HEK293 (cell line): ENCODE results near the gene PLEKHG1.

Experiments
- CTCF ChIA-PET: fragments of 350-600 bp; formaldehyde crosslinking; extraction: SDS; loops from one replicate; lab custom pipeline; 2021; ENCODE audit warnings: antibody characterized with exemption; lab: Yijun Ruan, JAX
- POLR2A ChIA-PET: fragments of 300-600 bp; formaldehyde crosslinking; extraction: SDS; loops from one replicate; lab custom pipeline; 2020; ENCODE audit warnings: antibody characterized with exemption, inconsistent platforms; lab: Yijun Ruan, JAX
- H3K27ac ChIP-seq: fragments of 200-500 bp; sonication (Bioruptor generic); 2 replicates; pipeline ENCODE4 v1.5.1; 2014; ENCODE audit warnings: low read depth, low read length, control low read depth, inconsistent platforms; ENCODE audit errors: extremely low read depth
- H3K36me3 ChIP-seq, 2 experiments: fragments of 200-500 bp in 1 of 2; sonication (Bioruptor generic) in 1 of 2; 1 replicate in 1 of 2; 2 replicates in 1 of 2; pipeline ENCODE4 v1.5.1; 2014 to 2017; ENCODE audit warnings: inconsistent platforms in 2 of 2, low read length in 2 of 2; ENCODE audit not compliant: control insufficient read depth in 2 of 2, insufficient read depth in 1 of 2
- H3K4me1 ChIP-seq: fragments of 200-500 bp; sonication (Bioruptor generic); 2 replicates; pipeline ENCODE4 v1.5.1; 2014; ENCODE audit warnings: mild to moderate bottlenecking, low read length, inconsistent platforms; ENCODE audit not compliant: control insufficient read depth, insufficient read depth
- H3K4me3 ChIP-seq: 2 replicates; pipeline ENCODE4 v1.5.1; 2011; ENCODE audit warnings: low read depth, mild to moderate bottlenecking, control low read depth, low read length, moderate library complexity
- H3K9me3 ChIP-seq: fragments of 200-500 bp; sonication (Bioruptor generic); 2 replicates; pipeline ENCODE4 v1.5.1; 2014; ENCODE audit warnings: low read depth, low read length, inconsistent platforms; ENCODE audit not compliant: control insufficient read depth, insufficient read depth
- MYNN ChIP-seq: fragments of 450-650 bp; formaldehyde crosslinking; IDR thresholded peaks from 2 replicates; pipeline ENCODE4 v1.5.1; 2016; ENCODE audit warnings: missing biosample characterization, missing genetic modification characterization, borderline replicate concordance
- REST ChIP-seq: fragments of 450-650 bp; formaldehyde crosslinking; IDR thresholded peaks from 2 replicates; pipeline ENCODE4 v1.5.1; 2016; ENCODE audit warnings: missing biosample characterization, missing genetic modification characterization
- TSHZ1 ChIP-seq: fragments of 450-650 bp; formaldehyde crosslinking; IDR thresholded peaks from 2 replicates; pipeline ENCODE4 v1.5.1; 2016; ENCODE audit warnings: missing biosample characterization, missing genetic modification characterization, borderline replicate concordance
- ZIC2 ChIP-seq: fragments of 450-650 bp; formaldehyde crosslinking; IDR thresholded peaks from 2 replicates; pipeline ENCODE4 v1.5.1; 2016; ENCODE audit warnings: missing biosample characterization, missing genetic modification characterization
- ZNF114 ChIP-seq: fragments of 450-650 bp; formaldehyde crosslinking; IDR thresholded peaks from 2 replicates; pipeline ENCODE4 v1.5.0; 2017; ENCODE audit warnings: missing biosample characterization, missing genetic modification characterization
- ZNF157 ChIP-seq: fragments of 450-650 bp; formaldehyde crosslinking; IDR thresholded peaks from 2 replicates; pipeline ENCODE4 v1.5.1; 2016; ENCODE audit warnings: missing biosample characterization, missing genetic modification characterization
- ZNF175 ChIP-seq: fragments of 450-650 bp; formaldehyde crosslinking; IDR thresholded peaks from 2 replicates; pipeline ENCODE4 v1.5.1; 2016; ENCODE audit warnings: missing biosample characterization, missing genetic modification characterization
- ZNF274 ChIP-seq, 2 experiments: fragments of 200-500 bp in 1 of 2; fragments of 450-650 bp in 1 of 2; sonication (Bioruptor generic) in 1 of 2; formaldehyde crosslinking in 1 of 2; IDR thresholded peaks; 2 replicates each; pipeline versions ENCODE4 v1.5.1 to v1.6.1; 2014 to 2016; ENCODE audit warnings: borderline replicate concordance in 1 of 2, inconsistent platforms in 1 of 2, low read length in 1 of 2, missing biosample characterization in 1 of 2, missing genetic modification characterization in 1 of 2
- ZNF280C ChIP-seq: fragments of 450-650 bp; formaldehyde crosslinking; IDR thresholded peaks from 2 replicates; pipeline ENCODE4 v1.5.1; 2016; ENCODE audit warnings: missing biosample characterization, missing genetic modification characterization
- ZNF501 ChIP-seq: fragments of 450-650 bp; formaldehyde crosslinking; IDR thresholded peaks from 2 replicates; pipeline ENCODE4 v1.5.1; 2016; ENCODE audit warnings: missing biosample characterization, missing genetic modification characterization
- ZNF580 ChIP-seq: fragments of 450-650 bp; formaldehyde crosslinking; IDR thresholded peaks from 2 replicates; pipeline ENCODE4 v1.5.1; 2016; ENCODE audit warnings: missing biosample characterization, missing genetic modification characterization
- ZNF585B ChIP-seq: fragments of 450-650 bp; formaldehyde crosslinking; IDR thresholded peaks from 2 replicates; pipeline ENCODE4 v1.5.1; 2016; ENCODE audit warnings: missing biosample characterization, missing genetic modification characterization
- ZNF76 ChIP-seq: fragments of 450-650 bp; formaldehyde crosslinking; IDR thresholded peaks from 2 replicates; pipeline ENCODE4; 2016; ENCODE audit warnings: low read depth, missing biosample characterization, missing genetic modification characterization, borderline replicate concordance
- ZNF768 ChIP-seq: fragments of 450-650 bp; formaldehyde crosslinking; IDR thresholded peaks from 2 replicates; pipeline ENCODE4 v1.5.1; 2018; ENCODE audit warnings: missing biosample characterization, mild to moderate bottlenecking, missing genetic modification characterization
- ZNF777 ChIP-seq: fragments of 450-650 bp; formaldehyde crosslinking; IDR thresholded peaks from 2 replicates; pipeline ENCODE4 v1.5.1; 2017; ENCODE audit warnings: missing biosample characterization, missing genetic modification characterization, borderline replicate concordance
- ZNF843 ChIP-seq: fragments of 450-650 bp; formaldehyde crosslinking; IDR thresholded peaks from 2 replicates; pipeline ENCODE4 v1.5.1; 2016; ENCODE audit warnings: missing biosample characterization, missing genetic modification characterization

Gene PLEKHG1

GRCh38 chr6:150631283-150631983 lies 31.7 kb downstream of the PLEKHG1 start (continued):
- TF ChIP-seq TSHZ1 (tag by site-specific recombination), result no peak

GRCh38 chr6:150631984-150632642 lies 32.4 kb downstream of the PLEKHG1 start:
- Histone ChIP-seq H3K36me3 (no peaks in the 10 kb centered on the region), H3K4me3 (no peak overlapping the region), H3K27ac (no peak overlapping the region), H3K4me1 (peaks cover 38% of the 10 kb centered on the region), H3K9me3 (no peaks in the 10 kb centered on the region)
- ChIA-PET CTCF (interaction anchor here (0.7 to 1.5 kb wide), 2 partner anchors 214 to 221 kb away, joined by 3 to 6 read pairs; no protein-coding TSS in a partner anchor), POLR2A (no interaction called here)
- TF ChIP-seq ZNF157 (no peak), ZIC2 (tag by site-specific recombination) (no peak), ZNF585B (tag by site-specific recombination) (no peak), MYNN (tag by site-specific recombination) (no peak), ZNF280C (tag by site-specific recombination) (no peak), ZNF76 (tag by site-specific recombination) (no peak), ZNF274 (IDR thresholded peaks at IDR 0.05; ENCODE audit: low read length) (no peak), ZNF274 (tag by site-specific recombination; IDR thresholded peaks at IDR 0.05; ENCODE audit: borderline replicate concordance) (no peak), ZNF114 (no peak), ZNF777 (tag by site-specific recombination) (no peak), ZNF768 (tag by site-specific recombination) (no peak), ZNF843 (no peak), REST (no peak), ZNF175 (no peak), ZNF501 (tag by site-specific recombination) (no peak), ZNF580 (no peak)
